Transverse colon (tissue), 4 donors: Measurements from ENCODE around the gene LENG8. TPM values are rescaled to one million over a fixed set of nuclear protein-coding genes. Genes with fewer than 3 reads are reported as not detected.

ENCODE experiments used
- DNase-seq: peaks from one replicate; pipeline ENCODE4 v3.0.0-alpha.2; 2019
- H3K27ac ChIP-seq, 4 donors: fragments of 200-600 bp; sonication (generic); 2 replicates each; pipeline ENCODE4 v1.5.1; 2016 to 2018; ENCODE audit warnings: inconsistent platforms in 4 of 4
- H3K27me3 ChIP-seq: fragments of 200-600 bp; sonication (generic); 2 replicates; pipeline ENCODE4 v1.5.1; 2017; ENCODE audit warnings: inconsistent platforms
- H3K36me3 ChIP-seq, 4 donors: fragments of 200-600 bp; sonication (generic); 2 replicates each; pipeline ENCODE4 v1.5.1; 2017 to 2019; ENCODE audit warnings: inconsistent platforms in 4 of 4
- H3K4me1 ChIP-seq, 4 donors: fragments of 200-600 bp; sonication (generic); 2 replicates each; pipeline ENCODE4 v1.5.1; 2017 to 2020; ENCODE audit warnings: inconsistent platforms in 4 of 4
- H3K4me3 ChIP-seq, 4 donors: fragments of 200-600 bp; sonication (generic); 1 replicate in 1 of 4; 2 replicates in 3 of 4; pipeline versions ENCODE4 v1.5.1 to v1.6.1; 2017 to 2019; ENCODE audit warnings: inconsistent platforms in 4 of 4
- H3K9me3 ChIP-seq, 2 donors: fragments of 200-600 bp; sonication (generic); 2 replicates each; pipeline ENCODE4 v1.5.1; 2017 to 2019; ENCODE audit warnings: inconsistent platforms in 2 of 2
- EP300 ChIP-seq: sonication (generic); formaldehyde crosslinking; IDR thresholded peaks from one replicate; pipeline ENCODE4 v1.6.1; 2017; ENCODE audit warnings: antibody characterized with exemption, low read depth
- POLR2A ChIP-seq: fragments of 450-650 bp; IDR thresholded peaks from one replicate; pipeline ENCODE4 v1.6.1; 2016; ENCODE audit warnings: antibody characterized with exemption, mild to moderate bottlenecking, moderate library complexity
- POLR2AphosphoS5 ChIP-seq, 3 donors: sonication (generic); formaldehyde crosslinking; IDR thresholded peaks; one replicate each; pipeline ENCODE4 v1.6.1; 2016; ENCODE audit warnings: antibody characterized with exemption in 3 of 3
- whole genome bisulfite sequencing, 2 donors: methylation state at CpG; one replicate each; pipeline ENCODE4 v1.1.5; 2018; ENCODE audit warnings: low coverage in 1 of 2; 5-methylcytosine and 5-hydroxymethylcytosine counted together
- in situ Hi-C, 4 donors: fragments of 200-750 bp; cut with MboI; loops; one replicate each; pipeline versions ENCODE4 v1.15.0 to v1.15.1; 2017; ENCODE audit warnings: low sequenced_read_pairs in 3 of 4, low pct_ligation_motif_present in 1 of 4, low pct_unique_long_range_greater_than_20kb in 1 of 4
- intact Hi-C: fragments of 100-400 bp; cut with DNase I; formaldehyde crosslinking; loops from one replicate; pipeline ENCODE4 v1.15.1; 2023; ENCODE audit warnings: low total_unique reads
- total RNA-seq, 4 donors: library from RNA; depleted of rRNA; stranded (reverse); fragments of >200 nt; gene quantifications; one replicate each; pipeline ENCODE4 v1.1.0, GENCODE V29; 2016
- TF ChIP-seq, protein P1 (sequence below), 5 experiments: fragments of 200-600 bp in 3 of 5; fragments of 450-650 bp in 2 of 5; sonication (generic) in 3 of 5; IDR thresholded peaks; 1 replicate in 2 of 5; 2 replicates in 3 of 5; pipeline ENCODE4 v1.5.1; 2016 to 2017; ENCODE audit warnings: antibody characterized with exemption in 5 of 5, inconsistent platforms in 3 of 5, mild to moderate bottlenecking in 2 of 5, moderate library complexity in 1 of 5

The LENG8 gene
- total RNA-seq, 4 donors from 2014 or later = 194 to 1,037 (median 566) TPM

DNA sequence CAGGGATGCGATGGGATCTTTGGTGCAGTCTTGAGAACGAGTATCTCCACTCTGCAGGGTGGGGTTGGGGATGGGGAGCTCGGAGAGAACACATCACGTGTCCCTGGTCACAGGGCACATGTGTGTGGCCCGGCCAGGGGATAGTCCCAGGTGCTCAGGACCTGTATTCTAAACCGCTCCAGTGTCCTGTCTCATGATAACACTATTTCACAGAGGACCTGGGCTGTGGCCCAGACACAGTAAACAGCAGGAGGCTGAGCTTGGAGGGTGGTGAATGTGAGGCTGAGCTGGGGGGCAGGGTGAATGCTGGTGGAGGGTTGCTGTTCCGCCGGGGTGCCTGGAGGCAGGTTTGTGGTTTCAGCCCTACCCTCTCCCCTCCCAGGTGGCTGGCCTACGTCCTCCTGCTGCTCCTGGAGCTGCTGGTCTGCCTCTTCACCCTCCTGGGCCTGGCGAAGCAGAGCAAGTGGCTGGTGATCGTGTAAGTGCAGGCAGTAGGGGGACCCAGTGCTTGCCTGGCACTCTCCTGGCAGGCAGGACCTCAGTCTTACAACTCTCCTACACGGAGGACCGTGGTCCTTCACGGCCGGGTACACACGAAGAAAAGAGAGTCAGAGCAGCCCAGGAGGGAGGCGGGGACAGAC is 22.6 kb upstream of the LENG8 start:
- no peaks in the 10 kb centered on the region for H3K36me3 ChIP-seq
- WGBS, 2 donors = 49% methylated on average over 17 of the region's 17 CpGs; no CpG with 5 or more reads in 1 of the 2 donors
- intact Hi-C loops = no loop called here
- peaks cover 5 to 15% (median 12%) of the 10 kb centered on the region in 4 donors for H3K4me1 ChIP-seq
- H3K4me3 ChIP-seq = no peak overlapping the region
- no peak overlapping the region for H3K27ac ChIP-seq
- H3K27me3 ChIP-seq = peaks cover 62% of the 10 kb centered on the region
- no peak for DNase-seq
- TF ChIP-seq EP300 (no peak), POLR2A (no peak), POLR2AphosphoS5 (IDR thresholded peaks at IDR 0.05) (no peak)
- TF ChIP-seq, protein P1, sequence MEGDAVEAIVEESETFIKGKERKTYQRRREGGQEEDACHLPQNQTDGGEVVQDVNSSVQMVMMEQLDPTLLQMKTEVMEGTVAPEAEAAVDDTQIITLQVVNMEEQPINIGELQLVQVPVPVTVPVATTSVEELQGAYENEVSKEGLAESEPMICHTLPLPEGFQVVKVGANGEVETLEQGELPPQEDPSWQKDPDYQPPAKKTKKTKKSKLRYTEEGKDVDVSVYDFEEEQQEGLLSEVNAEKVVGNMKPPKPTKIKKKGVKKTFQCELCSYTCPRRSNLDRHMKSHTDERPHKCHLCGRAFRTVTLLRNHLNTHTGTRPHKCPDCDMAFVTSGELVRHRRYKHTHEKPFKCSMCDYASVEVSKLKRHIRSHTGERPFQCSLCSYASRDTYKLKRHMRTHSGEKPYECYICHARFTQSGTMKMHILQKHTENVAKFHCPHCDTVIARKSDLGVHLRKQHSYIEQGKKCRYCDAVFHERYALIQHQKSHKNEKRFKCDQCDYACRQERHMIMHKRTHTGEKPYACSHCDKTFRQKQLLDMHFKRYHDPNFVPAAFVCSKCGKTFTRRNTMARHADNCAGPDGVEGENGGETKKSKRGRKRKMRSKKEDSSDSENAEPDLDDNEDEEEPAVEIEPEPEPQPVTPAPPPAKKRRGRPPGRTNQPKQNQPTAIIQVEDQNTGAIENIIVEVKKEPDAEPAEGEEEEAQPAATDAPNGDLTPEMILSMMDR (IDR thresholded peaks at IDR 0.05) = no peak
- in situ Hi-C loops = no loop called here
- no peaks in the 10 kb centered on the region for H3K9me3 ChIP-seq

DNA sequence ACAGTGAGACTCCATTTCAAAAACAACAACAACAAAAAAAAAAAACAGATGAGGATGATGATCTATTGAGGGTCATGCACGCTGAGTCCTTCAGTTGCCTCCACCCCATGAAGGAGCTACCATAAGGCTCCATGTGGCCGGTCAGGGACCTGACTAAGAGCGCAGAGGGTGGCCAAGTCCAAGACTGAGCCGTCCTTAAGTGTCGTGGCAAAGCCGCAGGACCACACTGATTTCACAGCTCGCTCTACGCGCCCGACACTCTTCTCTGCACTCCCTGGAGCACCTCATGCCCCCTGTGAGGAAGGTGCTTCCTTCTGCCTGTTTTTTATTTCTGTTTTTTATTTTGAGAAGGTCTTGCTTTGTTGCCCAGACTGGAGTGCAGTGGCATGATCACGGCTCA is 21.4 kb upstream of the LENG8 start:
- Histone ChIP-seq H3K27ac (no peak overlapping the region), H3K4me1 (peaks cover 5 to 18% (median 12%) of the 10 kb centered on the region in 4 donors), H3K9me3 (no peaks in the 10 kb centered on the region), H3K36me3 (no peaks in the 10 kb centered on the region), H3K27me3 (peaks cover 66% of the 10 kb centered on the region), H3K4me3 (no peak overlapping the region)
- 83 to 86% methylated on average over 1 to 11 of the region's 11 CpGs for WGBS, 2 donors
- no peak for TF ChIP-seq POLR2AphosphoS5 (IDR thresholded peaks at IDR 0.05)
- TF ChIP-seq, protein P1 (IDR thresholded peaks at IDR 0.05) = no peak
- no peak for TF ChIP-seq POLR2A
- TF ChIP-seq EP300 = no peak
- DNase-seq = no peak
- in situ Hi-C loops = no loop called here
- intact Hi-C loops = no loop called here

DNA sequence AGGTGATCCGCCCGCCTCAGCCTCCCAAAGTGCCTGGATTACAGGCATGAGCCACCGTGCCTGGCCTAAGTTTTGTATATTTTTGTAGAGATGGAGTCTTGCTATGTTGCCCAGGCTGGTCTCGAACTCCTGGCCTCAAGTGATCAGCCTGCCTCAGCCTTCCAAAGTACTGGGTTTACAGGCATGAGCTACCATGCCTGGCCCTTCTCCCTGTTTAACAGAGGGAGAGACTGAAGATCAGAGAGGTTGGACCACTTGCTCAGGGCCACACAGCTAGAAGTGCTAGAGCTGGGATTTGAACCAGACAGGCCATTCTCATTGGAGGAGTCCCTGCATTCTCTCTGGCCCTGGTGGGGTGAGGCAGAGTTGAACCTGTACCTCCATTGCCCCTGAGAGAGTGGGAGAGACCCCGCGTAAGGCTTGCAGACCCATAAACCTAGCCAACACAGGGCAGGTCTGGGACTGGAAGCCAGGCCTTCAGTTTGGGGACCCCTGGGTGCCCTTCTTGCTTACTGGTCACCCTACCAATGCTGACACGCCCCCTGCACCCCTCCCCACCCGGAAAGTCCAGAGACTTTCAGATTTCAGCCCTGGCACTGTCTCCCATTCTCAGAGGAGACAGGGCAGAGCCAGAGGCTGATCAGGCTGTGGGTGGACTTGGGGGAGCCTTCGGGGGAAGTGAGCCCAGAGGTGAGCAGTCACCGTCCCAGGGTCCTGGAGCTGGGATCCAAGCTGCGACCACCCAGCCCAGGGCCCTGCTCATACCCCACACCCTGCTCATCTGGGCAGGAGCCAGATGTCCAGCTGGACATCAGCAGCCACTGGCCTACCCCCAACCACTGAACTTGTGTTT is 20.4 kb upstream of the LENG8 start:
- no peak overlapping the region for H3K27ac ChIP-seq
- WGBS, 2 donors = 69% methylated on average over 11 of the region's 11 CpGs; no CpG with 5 or more reads in 1 of the 2 donors
- H3K9me3 ChIP-seq = no peaks in the 10 kb centered on the region
- TF ChIP-seq POLR2AphosphoS5 (IDR thresholded peaks at IDR 0.05) (no peak), POLR2A (no peak), EP300 (no peak)
- TF ChIP-seq, protein P1 (IDR thresholded peaks at IDR 0.05) = no peak
- intact Hi-C loops (no loop called here), in situ Hi-C loops (no loop called here)
- H3K27me3 ChIP-seq = peaks cover 66% of the 10 kb centered on the region
- H3K4me3 ChIP-seq = no peak overlapping the region
- no peaks in the 10 kb centered on the region for H3K36me3 ChIP-seq
- no peak for DNase-seq
- peaks cover 5 to 18% (median 12%) of the 10 kb centered on the region in 4 donors for H3K4me1 ChIP-seq

DNA sequence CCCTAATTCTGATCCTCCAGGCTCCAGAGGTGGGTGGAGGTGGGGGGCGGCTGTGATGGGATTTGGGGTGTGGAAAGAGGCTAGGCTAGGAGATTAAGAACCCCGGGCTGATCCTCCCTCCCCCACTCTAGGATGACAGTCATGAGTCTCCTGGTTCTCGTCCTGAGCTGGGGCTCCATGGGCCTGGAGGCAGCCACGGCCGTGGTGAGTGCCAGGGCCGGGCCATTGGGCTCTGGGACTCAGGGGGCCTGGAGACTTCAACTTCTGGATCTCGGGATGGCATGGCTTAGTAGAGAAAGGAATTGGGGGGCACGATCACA is 19.9 kb upstream of the LENG8 start:
- Histone ChIP-seq H3K9me3 (no peaks in the 10 kb centered on the region), H3K27ac (no peak overlapping the region), H3K4me3 (no peak overlapping the region), H3K27me3 (peaks cover 66% of the 10 kb centered on the region), H3K4me1 (peaks cover 5 to 18% (median 12%) of the 10 kb centered on the region in 4 donors), H3K36me3 (no peaks in the 10 kb centered on the region)
- no peak for DNase-seq
- WGBS, 2 donors = 40 to 60% methylated on average over 1 to 8 of the region's 8 CpGs
- TF ChIP-seq POLR2AphosphoS5 (IDR thresholded peaks at IDR 0.05) = no peak
- TF ChIP-seq POLR2A = no peak
- TF ChIP-seq, protein P1 (IDR thresholded peaks at IDR 0.05) = no peak
- intact Hi-C loops (no loop called here), in situ Hi-C loops (no loop called here)
